Measurements from ENCODE around the gene PROSER2.

GRCh38 chr10:11895598-11895997, 72.4 kb downstream of the PROSER2 start:
- TF ChIP-seq CTCF (IDR thresholded peaks at IDR 0.05; ENCODE audit: insufficient read depth, low read length, poor library complexity, severe bottlenecking) (no peak), EZH2phosphoT487 (conservative IDR thresholded peaks at IDR 0.05; ENCODE audit: low read length) (no peak)
